OCI-LY1 (cell line): ENCODE data around the gene ITPRID1.

ENCODE experiments used
- CTCF ChIP-seq: fragments of 200-600 bp; sonication (generic), shearing (Covaris generic); IDR thresholded peaks from 2 replicates; pipeline ENCODE4 v1.5.1; 2017; ENCODE audit warnings: mild to moderate bottlenecking, antibody characterized with exemption, low read length, moderate library complexity, mixed read lengths
- EZH2 ChIP-seq: fragments of 200-600 bp; sonication (generic), shearing (Covaris generic); IDR thresholded peaks from 2 replicates; pipeline ENCODE4 v1.8.0; 2017; ENCODE audit warnings: borderline replicate concordance, mixed run types, mild to moderate bottlenecking, antibody characterized with exemption, low read length, moderate library complexity, mixed read lengths

GRCh38 chr7:31640381-31640780, 126.5 kb downstream of the ITPRID1 start:
- TF ChIP-seq CTCF (no peak), EZH2 (no peak)
